Smooth muscle cell (in vitro differentiated cells): ENCODE measurements around the gene AHRR. TPM values are rescaled to one million over a fixed set of nuclear protein-coding genes. Genes with fewer than 3 reads are reported as not detected.

Experiments
- DNase-seq: peaks from one replicate; lab custom pipeline; 2025; ENCODE audit not compliant: unreplicated experiment; lab: John Stamatoyannopoulos, UW
- H2AFZ ChIP-seq: fragments of 200-600 bp; sonication (generic); 2 replicates; pipeline ENCODE4 v1.6.0; 2016; ENCODE audit warnings: antibody characterized with exemption, low read depth, mild to moderate bottlenecking
- H3F3A ChIP-seq: fragments of 200-600 bp; sonication (generic); 2 replicates; pipeline ENCODE4 v1.6.0; 2017; ENCODE audit warnings: antibody characterized with exemption, low read depth
- H3K27ac ChIP-seq: fragments of 200-600 bp; sonication (generic); 2 replicates; pipeline ENCODE4 v1.5.1; 2016; ENCODE audit warnings: low read depth, mild to moderate bottlenecking
- H3K27me3 ChIP-seq: fragments of 200-600 bp; sonication (generic); 2 replicates; pipeline ENCODE4 v1.6.1; 2016; ENCODE audit warnings: low read depth, mild to moderate bottlenecking
- H3K36me3 ChIP-seq: fragments of 200-600 bp; sonication (generic); 2 replicates; pipeline ENCODE4 v1.5.1; 2016; ENCODE audit warnings: low read depth
- H3K4me1 ChIP-seq: fragments of 200-600 bp; sonication (generic); 2 replicates; pipeline ENCODE4 v1.5.1; 2016; ENCODE audit warnings: low read depth
- H3K4me2 ChIP-seq: fragments of 200-600 bp; sonication (generic); 2 replicates; pipeline ENCODE4 v1.6.0; 2016; ENCODE audit warnings: mild to moderate bottlenecking
- H3K4me3 ChIP-seq: fragments of 200-600 bp; sonication (generic); 2 replicates; pipeline ENCODE4 v1.5.1; 2016; ENCODE audit warnings: mild to moderate bottlenecking
- H3K79me2 ChIP-seq: fragments of 200-600 bp; sonication (generic); 2 replicates; pipeline ENCODE4 v1.6.0; 2016; ENCODE audit warnings: low read depth, mild to moderate bottlenecking
- H3K9ac ChIP-seq: fragments of 200-600 bp; sonication (generic); 2 replicates; pipeline ENCODE4 v1.6.0; 2016; ENCODE audit warnings: low read depth
- H3K9me3 ChIP-seq: fragments of 200-600 bp; sonication (generic); replicated peaks from 2 replicates; pipeline ENCODE4 v1.5.1; 2016; ENCODE audit warnings: low read depth
- H4K20me1 ChIP-seq: fragments of 200-600 bp; sonication (generic); 2 replicates; pipeline ENCODE4 v1.6.0; 2016; ENCODE audit warnings: low read depth
- WGBS: methylation state at CpG from one replicate; pipeline ENCODE4 v1.1.7; 2016; ENCODE audit warnings: low lambda C conversion rate; 5-methylcytosine and 5-hydroxymethylcytosine counted together
- polyA plus RNA-seq: library from polyadenylated mRNA; unstranded; fragments of >200 nt; fragmentation: Nextera tagmentation; extraction: Ambion mirVana; gene quantifications from 2 replicates; pipeline ENCODE4 v1.2.1, GENCODE V29; 2016
- total RNA-seq: library from RNA; depleted of rRNA; stranded (reverse); fragments of >200 nt; gene quantifications from 2 replicates; pipeline ENCODE4 v1.2.3, GENCODE V29; 2014
- TF ChIP-seq, protein P1 (sequence below): fragments of 200-600 bp; sonication (generic); IDR thresholded peaks from 2 replicates; pipeline ENCODE4 v1.5.1; 2017; ENCODE audit warnings: borderline replicate concordance, mild to moderate bottlenecking, antibody characterized with exemption; ENCODE audit not compliant: insufficient read depth, poor library complexity, severe bottlenecking

AHRR gene
- total and polyA plus RNA-seq, 2 experiments from 2014 or later, result 14.4 to 18.2 TPM

DNA sequence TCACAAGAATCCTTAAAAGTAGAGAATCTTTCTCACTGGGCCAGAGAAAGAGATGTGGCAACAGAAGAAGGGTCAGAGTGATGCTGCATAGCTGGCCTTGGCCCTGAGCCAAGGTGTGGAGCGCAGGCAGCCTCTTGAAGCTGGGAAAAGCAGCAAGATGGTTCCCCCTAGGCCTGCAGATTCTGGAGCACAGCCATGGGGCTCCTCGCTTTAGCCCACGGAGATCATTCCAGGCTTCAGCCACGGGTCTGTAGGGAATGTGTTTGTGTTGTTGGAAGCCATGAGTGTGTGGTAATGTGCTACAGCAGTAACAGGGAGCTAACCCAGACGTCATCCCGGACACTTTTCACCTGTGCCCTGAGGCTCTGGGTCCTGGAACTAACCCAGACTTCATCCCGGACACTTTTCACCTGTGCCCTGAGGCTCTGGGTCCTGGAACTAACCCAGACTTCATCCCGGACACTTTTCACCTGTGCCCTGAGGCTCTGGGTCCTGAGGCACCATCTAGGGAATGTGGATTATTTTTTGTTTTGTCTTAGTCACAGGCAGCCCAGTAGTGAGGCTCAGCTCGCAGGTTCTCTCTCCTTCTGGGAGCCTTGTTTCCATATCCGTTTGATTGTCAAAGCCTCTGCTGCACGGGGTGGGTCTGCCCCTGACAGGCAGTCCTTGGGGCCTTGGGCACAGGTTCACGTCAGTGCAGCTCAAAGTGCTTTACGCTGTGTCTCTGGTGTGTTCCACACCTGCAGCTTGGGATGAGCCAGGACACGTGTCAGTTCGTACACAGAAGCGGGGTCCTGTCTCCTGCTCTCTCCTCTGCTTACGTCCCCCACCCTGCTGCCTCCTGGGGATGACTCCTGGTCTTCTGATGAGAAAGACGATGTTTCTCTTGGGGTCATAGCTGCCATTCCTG is 65.2 kb downstream of the AHRR start:
- WGBS, result 75% methylated on average over 18 of the region's 18 CpGs
- H3K9ac ChIP-seq, result no peak overlapping the region
- no peak overlapping the region for H2AFZ ChIP-seq
- H3K4me2 ChIP-seq, result no peak overlapping the region
- TF ChIP-seq, protein P1, sequence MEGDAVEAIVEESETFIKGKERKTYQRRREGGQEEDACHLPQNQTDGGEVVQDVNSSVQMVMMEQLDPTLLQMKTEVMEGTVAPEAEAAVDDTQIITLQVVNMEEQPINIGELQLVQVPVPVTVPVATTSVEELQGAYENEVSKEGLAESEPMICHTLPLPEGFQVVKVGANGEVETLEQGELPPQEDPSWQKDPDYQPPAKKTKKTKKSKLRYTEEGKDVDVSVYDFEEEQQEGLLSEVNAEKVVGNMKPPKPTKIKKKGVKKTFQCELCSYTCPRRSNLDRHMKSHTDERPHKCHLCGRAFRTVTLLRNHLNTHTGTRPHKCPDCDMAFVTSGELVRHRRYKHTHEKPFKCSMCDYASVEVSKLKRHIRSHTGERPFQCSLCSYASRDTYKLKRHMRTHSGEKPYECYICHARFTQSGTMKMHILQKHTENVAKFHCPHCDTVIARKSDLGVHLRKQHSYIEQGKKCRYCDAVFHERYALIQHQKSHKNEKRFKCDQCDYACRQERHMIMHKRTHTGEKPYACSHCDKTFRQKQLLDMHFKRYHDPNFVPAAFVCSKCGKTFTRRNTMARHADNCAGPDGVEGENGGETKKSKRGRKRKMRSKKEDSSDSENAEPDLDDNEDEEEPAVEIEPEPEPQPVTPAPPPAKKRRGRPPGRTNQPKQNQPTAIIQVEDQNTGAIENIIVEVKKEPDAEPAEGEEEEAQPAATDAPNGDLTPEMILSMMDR, result no peak
- peaks cover 5% of the 10 kb centered on the region for H3F3A ChIP-seq
- H3K27me3 ChIP-seq, result no peaks in the 10 kb centered on the region
- H3K36me3 ChIP-seq, result peaks cover 10% of the 10 kb centered on the region
- DNase-seq, result no peak
- peaks cover 22% of the 10 kb centered on the region for H3K79me2 ChIP-seq
- H3K4me1 ChIP-seq, result no peaks in the 10 kb centered on the region
- no peaks in the 10 kb centered on the region for H4K20me1 ChIP-seq
- H3K27ac ChIP-seq, result peak overlapping the region; percentile 26
- H3K4me3 ChIP-seq, result no peak overlapping the region
- peaks cover 12% of the 10 kb centered on the region for H3K9me3 ChIP-seq

DNA sequence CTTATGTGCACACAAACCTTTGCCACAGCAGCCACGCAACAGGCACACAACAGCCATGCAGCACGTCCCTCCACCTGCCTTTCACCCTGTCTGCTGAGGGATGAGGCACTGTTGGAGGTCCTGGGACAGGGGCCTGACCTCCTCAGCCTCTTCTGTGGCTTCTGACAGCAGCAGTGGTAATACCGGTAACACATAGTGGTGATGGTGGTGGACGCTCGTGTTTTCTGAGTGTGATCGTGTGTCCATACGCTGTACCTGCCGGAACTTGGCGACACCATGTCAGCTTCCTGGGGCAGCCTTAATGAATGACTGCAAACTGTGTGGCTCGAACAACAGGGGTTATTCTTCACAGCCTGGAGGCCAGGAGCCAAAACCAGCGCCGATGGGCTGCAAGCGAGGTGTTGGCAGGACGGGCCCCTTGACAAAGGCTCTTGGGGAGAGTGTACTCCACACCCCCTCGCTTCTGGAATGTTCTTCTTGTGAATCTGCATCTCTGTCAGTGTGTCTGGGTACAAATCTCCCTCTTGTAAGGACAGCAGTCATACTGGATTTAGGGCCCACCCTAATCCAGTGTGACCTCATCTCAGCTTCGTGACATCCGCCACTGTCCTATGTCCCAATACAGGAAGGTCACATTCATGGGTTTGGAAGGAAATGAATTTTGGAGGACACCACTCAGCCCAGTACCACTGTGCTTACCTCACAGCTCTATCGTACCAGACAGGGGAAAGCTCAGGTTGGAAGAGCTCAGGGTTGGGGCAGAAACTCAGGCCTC is 66.2 kb downstream of the AHRR start:
- DNase-seq, result no peak
- 95% methylated on average over 18 of the region's 18 CpGs for WGBS
- no peak overlapping the region for H3K9ac ChIP-seq
- no peak overlapping the region for H3K27ac ChIP-seq
- H3K9me3 ChIP-seq, result peaks cover 4% of the 10 kb centered on the region
- H3K4me3 ChIP-seq, result no peak overlapping the region
- peaks cover 5% of the 10 kb centered on the region for H3F3A ChIP-seq
- no peaks in the 10 kb centered on the region for H3K27me3 ChIP-seq
- peaks cover 10% of the 10 kb centered on the region for H3K36me3 ChIP-seq
- no peaks in the 10 kb centered on the region for H3K4me1 ChIP-seq
- peaks cover 14% of the 10 kb centered on the region for H3K79me2 ChIP-seq
- no peak overlapping the region for H3K4me2 ChIP-seq
- H4K20me1 ChIP-seq, result no peaks in the 10 kb centered on the region
- H2AFZ ChIP-seq, result no peak overlapping the region
- TF ChIP-seq, protein P1, result no peak

GRCh38 chr5:388266-389196 is 67.0 kb downstream of the AHRR start:
- Histone ChIP-seq H3K9me3 (peaks cover 4% of the 10 kb centered on the region), H4K20me1 (no peaks in the 10 kb centered on the region), H3K27me3 (no peaks in the 10 kb centered on the region), H3K4me2 (no peak overlapping the region), H3K79me2 (peaks cover 6% of the 10 kb centered on the region), H2AFZ (no peak overlapping the region), H3F3A (peaks cover 5% of the 10 kb centered on the region), H3K4me1 (peaks cover 6% of the 10 kb centered on the region), H3K36me3 (peaks cover 10% of the 10 kb centered on the region), H3K9ac (no peak overlapping the region), H3K4me3 (no peak overlapping the region), H3K27ac (no peak overlapping the region)
- TF ChIP-seq, protein P1, result no peak
- 95% methylated on average over 30 of the region's 34 CpGs for WGBS
- DNase-seq, result no peak
